Measurements from ENCODE around the gene CRISP1. TPM values are rescaled to one million over a fixed set of nuclear protein-coding genes. Genes with fewer than 3 reads are reported as not detected.
"Not testable (repeated sequence)": the region's sequence is repeated elsewhere in the genome, so short reads cannot be mapped to it uniquely, and the experiment has no call there.

Gene CRISP1
- total RNA-seq, 4 donors from 2014 or later = not detected

GRCh38 chr6:49906526-49906925 lies 40.2 kb upstream of the CRISP1 start:
- ATAC-seq (ENCODE audit: low FRiP score) (no peak), DNase-seq (ENCODE audit: low spot score) (no peak)
- no peak for TF ChIP-seq CTCF (IDR thresholded peaks at IDR 0.05)

GRCh38 chr6:49905296-49905695 lies 39.0 kb upstream of the CRISP1 start:
- no peak for ATAC-seq (ENCODE audit: low FRiP score)
- DNase-seq (ENCODE audit: low spot score) = no peak
- TF ChIP-seq CTCF (IDR thresholded peaks at IDR 0.05) = no peak

GRCh38 chr6:49902856-49903255 lies 36.5 kb upstream of the CRISP1 start:
- no peak for TF ChIP-seq CTCF (IDR thresholded peaks at IDR 0.05)
- ATAC-seq (ENCODE audit: low FRiP score) (no peak), DNase-seq (ENCODE audit: low spot score) (no peak)

- DNase-seq (ENCODE audit: low spot score) = no peak
- TF ChIP-seq CTCF (IDR thresholded peaks at IDR 0.05) = no peak
- ATAC-seq (ENCODE audit: low FRiP score) = no peak
These were observed 32.7 kb upstream of the CRISP1 start for GRCh38 chr6:49898904-49899566.

GRCh38 chr6:49895553-49895952 lies 29.2 kb upstream of the CRISP1 start:
- DNase-seq (ENCODE audit: low spot score); ATAC-seq (ENCODE audit: low FRiP score): not testable (repeated sequence)

- ATAC-seq (ENCODE audit: low FRiP score) (no peak), DNase-seq (ENCODE audit: low spot score) (no peak)
- TF ChIP-seq CTCF (IDR thresholded peaks at IDR 0.05) = no peak
These were observed 25.9 kb upstream of the CRISP1 start for GRCh38 chr6:49892280-49892679.

GRCh38 chr6:49890988-49891387 lies 24.7 kb upstream of the CRISP1 start:
- no peak for TF ChIP-seq CTCF (IDR thresholded peaks at IDR 0.05)
- ATAC-seq (ENCODE audit: low FRiP score) (no peak), DNase-seq (ENCODE audit: low spot score) (no peak)
